HG03457 (cell line): ENCODE results near the gene NFKBIA.
"Not testable (repeated sequence)": the region's sequence is repeated elsewhere in the genome, so short reads cannot be mapped to it uniquely, and the experiment has no call there.

Experiments used
- ATAC-seq: cut with Tn5 transposase; IDR thresholded peaks from one replicate; pipeline ENCODE4 v1.9.1; 2021; ENCODE audit warnings: moderate number of reproducible peaks; ENCODE audit not compliant: unreplicated experiment

The NFKBIA gene

GRCh38 chr14:35392103-35392502 is 12.4 kb downstream of the NFKBIA start:
- ATAC-seq = no peak

GRCh38 chr14:35391388-35391710 is 13.2 kb downstream of the NFKBIA start:
- ATAC-seq = no peak

GRCh38 chr14:35390577-35391387 is 13.8 kb downstream of the NFKBIA start:
- no peak for ATAC-seq

- no peak for ATAC-seq
Observed at GRCh38 chr14:35389315-35389667, 15.3 kb downstream of the NFKBIA start.

- no peak for ATAC-seq
Observed at GRCh38 chr14:35388656-35389314, 15.8 kb downstream of the NFKBIA start.

GRCh38 chr14:35387713-35388579 is 16.6 kb downstream of the NFKBIA start:
- no peak for ATAC-seq

GRCh38 chr14:35387219-35387618 is 17.3 kb downstream of the NFKBIA start:
- ATAC-seq = no peak

- ATAC-seq = no peak
Observed at GRCh38 chr14:35386673-35387125, 17.9 kb downstream of the NFKBIA start.

GRCh38 chr14:35385042-35385839 is 19.3 kb downstream of the NFKBIA start:
- no peak for ATAC-seq

- ATAC-seq = no peak
Observed at GRCh38 chr14:35384455-35385041, 20.0 kb downstream of the NFKBIA start.

- ATAC-seq = no peak
Observed at GRCh38 chr14:35383569-35384454, 20.7 kb downstream of the NFKBIA start.

- no peak for ATAC-seq
Observed at GRCh38 chr14:35380794-35381193, 23.8 kb downstream of the NFKBIA start.

GRCh38 chr14:35379234-35379933 is 25.2 kb downstream of the NFKBIA start:
- ATAC-seq = not testable (repeated sequence)

- ATAC-seq = no peak
Observed at GRCh38 chr14:35378425-35379233, 25.9 kb downstream of the NFKBIA start.

GRCh38 chr14:35375558-35376025 is 29.0 kb downstream of the NFKBIA start:
- ATAC-seq = no peak

GRCh38 chr14:35374263-35374712 is 30.3 kb downstream of the NFKBIA start:
- ATAC-seq = no peak

- not testable (repeated sequence) for ATAC-seq
Observed at GRCh38 chr14:35373208-35373607, 31.3 kb downstream of the NFKBIA start.

GRCh38 chr14:35370969-35371368 is 33.6 kb downstream of the NFKBIA start:
- no peak for ATAC-seq
